Heart left ventricle (tissue), 16 donors: ENCODE data around the gene STYXL2. TPM values are rescaled to one million over a fixed set of nuclear protein-coding genes. Genes with fewer than 3 reads are reported as not detected.

Experiments used
- ATAC-seq, 4 donors: fragments of 200-7000 bp; cut with Tn5 transposase; one replicate each; pipeline ENCODE4 v1.9.1; 2020 to 2022; ENCODE audit warnings: moderate library complexity in 4 of 4, mild to moderate bottlenecking in 3 of 4, moderate number of reproducible peaks in 1 of 4
- DNase-seq, 5 donors: peaks; one replicate each; pipeline ENCODE4 v3.0.0-alpha.2; 2020
- H3K27ac ChIP-seq, 12 donors: fragments of 200-600 bp; sonication (generic) in 4 of 12; one replicate each; pipeline versions ENCODE4 v1.5.0 to v1.8.0; 2016 to 2022; ENCODE audit warnings: mild to moderate bottlenecking in 2 of 12
- H3K27me3 ChIP-seq, 9 donors: fragments of 200-600 bp; sonication (generic) in 2 of 9; one replicate each; pipeline versions ENCODE4 v1.5.1 to v1.8.0; 2016 to 2022; ENCODE audit warnings: mild to moderate bottlenecking in 3 of 9
- H3K36me3 ChIP-seq, 9 donors: fragments of 200-600 bp; sonication (generic) in 2 of 9; one replicate each; pipeline versions ENCODE4 v1.5.0 to v1.8.0; 2018 to 2022; ENCODE audit warnings: mild to moderate bottlenecking in 2 of 9
- H3K4me1 ChIP-seq, 12 donors: fragments of 200-600 bp; sonication (generic) in 4 of 12; one replicate each; pipeline versions ENCODE4 v1.5.0 to v1.8.0; 2016 to 2022; ENCODE audit warnings: mild to moderate bottlenecking in 3 of 12
- H3K4me3 ChIP-seq, 12 donors: fragments of 200-600 bp; sonication (generic) in 4 of 12; one replicate each; pipeline versions ENCODE4 v1.5.0 to v1.8.0; 2017 to 2022; ENCODE audit warnings: mild to moderate bottlenecking in 9 of 12, moderate library complexity in 4 of 12
- H3K9me3 ChIP-seq, 12 donors: fragments of 200-600 bp; sonication (generic) in 4 of 12; one replicate each; pipeline versions ENCODE4 v1.5.0 to v1.8.0; 2016 to 2022; ENCODE audit warnings: mild to moderate bottlenecking in 1 of 12
- CTCF ChIP-seq, 12 donors: fragments of 200-600 bp; sonication (generic) in 4 of 12; IDR thresholded peaks; one replicate each; pipeline versions ENCODE4 v1.5.0 to v1.8.0; 2018 to 2022; ENCODE audit warnings: antibody characterized with exemption in 12 of 12, mild to moderate bottlenecking in 5 of 12
- POLR2A ChIP-seq, 2 donors: fragments of 450-650 bp; IDR thresholded peaks; one replicate each; pipeline ENCODE4 v1.6.1; 2017; ENCODE audit warnings: antibody characterized with exemption in 2 of 2, mild to moderate bottlenecking in 2 of 2, moderate library complexity in 2 of 2
- WGBS, 4 donors: extraction: QIAGEN DNeasy Blood & Tissue Kit in 2 of 4; methylation state at CpG; one replicate each; pipeline versions ENCODE4 v1.1.5 to v1.1.7; 2013 to 2018; 5-methylcytosine and 5-hydroxymethylcytosine counted together
- intact Hi-C, 10 donors: fragments of 100-400 bp; cut with DNase I; formaldehyde crosslinking; loops; one replicate each; pipeline versions ENCODE4 v1.11.1 to v1.14.2; 2022
- polyA plus RNA-seq, 2 donors: library from polyadenylated mRNA; stranded (reverse); fragments of 200-250 nt; gene quantifications; one replicate each; pipeline ENCODE4 v1.2.3, GENCODE V29; 2013
- total RNA-seq, 9 donors: library from RNA; depleted of rRNA in 2 of 9; stranded (reverse); fragments of >200 nt in 2 of 9; fragmentation: NEBNext Ultra II Directional in 3 of 9; extraction: Animal tissue kit (Norgen Biotek cat#: 25700) in 3 of 9; gene quantifications; one replicate each; pipeline versions ENCODE4 v1.1.0 to v1.2.4, GENCODE V29; 2016 to 2023
- donor health status: ischemic (EF 13 %, LVEDD 7.1; RV severe dilation, severe dysfunction).
- donor health status: healthy with polysubstance abuse.
- donor health status: DM: no; HTN: yes; CAD: no.
- donor health status: DM: no; HTN: no; CAD: no.
- donor health status: ischemic (EF 25% LVEDD 6.9; RV normal size, moderate dysfunction).
- donor health status: ischemic (EF 25% LVEDD 5.7; RV mildly dilated, moderate dysfunction).
- donor health status: healthy.
- donor health status: DM: yes; HTN: yes; CAD: no.
- donor health status: ischemic (EF 35%, LVEDD 5.7; RV mildly dilated, moderate dysfunction).
- donor health status: nonischemic (EF 11% LVEDD 7.7; RV severe dilation, severe dysfunction).
- donor health status: DM: yes; HTN: yes; CAD: no.
- donor health status: PGD.
- donor health status: ischemic (EF 29% LVEDD 5.4; RV normal size, mild dysfunction).
- donor health status: nonischemic (EF 23%, LVEDD 6.1; RV moderate dilation, normal function).

Gene STYXL2
- total and polyA plus RNA-seq, 11 donors: 55.0 to 329 (median 149) TPM

- WGBS, 4 donors: 67 to 75% (median 72%) methylated on average over 2 to 3 of the region's 3 CpGs
- no peak overlapping the region for H3K27ac ChIP-seq
- TF ChIP-seq CTCF (IDR thresholded peaks at IDR 0.05) (no peak), POLR2A (IDR thresholded peaks at IDR 0.05) (no peak)
- H3K4me3 ChIP-seq: no peak overlapping the region
- ATAC-seq: no peak
- intact Hi-C loops: loop anchor here in 2 of 10 donors (10.0 kb wide), 2 partner anchors 80 to 1130 kb away; partner anchors contain the start of gene ILDR2 (in 1 of the 2)
- H3K27me3 ChIP-seq: peaks cover 0 to under 1% (median 0%) of the 10 kb centered on the region in 9 donors
- H3K9me3 ChIP-seq: no peaks in the 10 kb centered on the region
- H3K36me3 ChIP-seq: no peaks in the 10 kb centered on the region
- DNase-seq: no peak
- peaks cover 0 to 8% (median 3%) of the 10 kb centered on the region in 12 donors for H3K4me1 ChIP-seq
These were observed 39.3 kb upstream of the STYXL2 start for GRCh38 chr1:167054531-167054930.

- Histone ChIP-seq H3K27ac (no peak overlapping the region), H3K27me3 (peaks cover 0 to 6% (median 0%) of the 10 kb centered on the region in 9 donors), H3K36me3 (no peaks in the 10 kb centered on the region), H3K4me3 (no peak overlapping the region), H3K9me3 (no peaks in the 10 kb centered on the region), H3K4me1 (peaks cover 0 to 8% (median 3%) of the 10 kb centered on the region in 12 donors)
- TF ChIP-seq POLR2A (IDR thresholded peaks at IDR 0.05) (no peak), CTCF (IDR thresholded peaks at IDR 0.05) (no peak)
- ATAC-seq (no peak), DNase-seq (no peak)
- 80 to 82% (median 81%) methylated on average over 10 to 14 of the region's 14 CpGs for WGBS, 4 donors
- intact Hi-C loops: loop anchor here in 6 of 10 donors (5.0 to 10.0 kb wide), 7 partner anchors 78 to 1130 kb away; partner anchors contain the start of gene ILDR2 (in 2 of the 6)
These were observed 38.8 kb upstream of the STYXL2 start for GRCh38 chr1:167054946-167055630.

DNA sequence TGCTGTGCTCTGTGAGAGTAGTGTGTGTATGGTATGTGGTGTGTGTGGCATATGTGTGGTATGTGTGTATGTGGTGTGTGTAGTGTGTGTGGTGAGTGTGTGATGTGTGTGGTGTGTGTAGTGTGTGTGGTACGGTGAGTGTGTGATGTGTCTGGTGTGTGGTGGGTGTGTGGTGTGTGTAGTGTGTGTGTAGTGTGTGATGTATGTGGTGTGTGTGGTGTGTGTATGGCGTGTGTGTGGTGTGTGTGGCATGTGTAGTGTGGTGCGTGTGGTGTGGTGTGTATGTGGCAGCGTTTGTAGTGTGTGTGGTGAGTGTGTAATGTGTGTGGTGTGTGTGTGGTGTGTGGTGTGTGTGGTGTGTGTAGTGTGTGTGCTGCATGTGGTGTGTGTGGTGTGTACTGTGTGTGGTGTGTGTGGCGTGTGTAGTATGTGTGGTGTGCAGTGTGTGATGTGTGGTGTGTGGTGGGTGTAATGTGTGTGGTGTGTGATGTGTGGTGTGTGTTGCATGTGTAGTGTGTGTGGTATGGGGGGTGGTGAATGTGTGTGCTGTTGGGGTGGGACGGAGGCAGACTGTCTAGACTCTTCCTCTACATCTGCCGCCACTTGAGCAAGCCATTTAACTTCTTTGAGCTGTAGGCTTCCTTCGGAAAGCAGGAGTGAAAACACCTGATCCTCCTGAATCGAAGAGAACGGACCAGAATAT is 37.2 kb upstream of the STYXL2 start:
- TF ChIP-seq CTCF (IDR thresholded peaks at IDR 0.05) (no peak), POLR2A (IDR thresholded peaks at IDR 0.05) (no peak)
- intact Hi-C loops: loop anchor here in 8 of 10 donors (1.0 to 10.0 kb wide), 10 partner anchors 79 to 1132 kb away; partner anchors contain the start of gene ILDR2 (in 2 of the 8)
- Histone ChIP-seq H3K36me3 (no peaks in the 10 kb centered on the region), H3K4me3 (no peak overlapping the region), H3K4me1 (peaks cover 0 to 8% (median 3%) of the 10 kb centered on the region in 12 donors), H3K27me3 (peaks cover 0 to 8% (median 0%) of the 10 kb centered on the region in 9 donors), H3K27ac (no peak overlapping the region), H3K9me3 (no peaks in the 10 kb centered on the region)
- DNase-seq (no peak), ATAC-seq (no peak)
- 51 to 63% (median 58%) methylated on average over 10 of the region's 10 CpGs for WGBS, 4 donors

- H3K27me3 ChIP-seq: peaks cover 0 to 8% (median 0%) of the 10 kb centered on the region in 9 donors
- no peak overlapping the region for H3K4me3 ChIP-seq
- no peak overlapping the region for H3K27ac ChIP-seq
- intact Hi-C loops: loop anchor here in 8 of 10 donors (1.0 to 10.0 kb wide), 10 partner anchors 80 to 1132 kb away; partner anchors contain the start of gene ILDR2 (in 2 of the 8)
- ATAC-seq (peak in 3 of 4 donors; percentile 65 to 80 (median 79)), DNase-seq (peak in 2 of 5 donors; percentile 27 to 52)
- WGBS, 4 donors: 33 to 37% (median 34%) methylated on average over 6 of the region's 6 CpGs
- no peaks in the 10 kb centered on the region for H3K36me3 ChIP-seq
- H3K4me1 ChIP-seq: peaks cover 0 to 8% (median 3%) of the 10 kb centered on the region in 12 donors
- no peaks in the 10 kb centered on the region for H3K9me3 ChIP-seq
- TF ChIP-seq CTCF (IDR thresholded peaks at IDR 0.05) (peak in 11 of 12 donors; percentile 32 to 62 (median 49)), POLR2A (IDR thresholded peaks at IDR 0.05) (no peak)
These were observed 36.6 kb upstream of the STYXL2 start for GRCh38 chr1:167057241-167057688.
